GM10248 (cell line): ENCODE data around the gene GRIA1.

Experiments used
- CTCF ChIA-PET: fragments of 300-600 bp; sonication (Branson Sonifier 250); formaldehyde crosslinking; extraction: SDS; loops from one replicate; lab custom pipeline; 2021; ENCODE audit warnings: antibody characterized with exemption; lab: Yijun Ruan, JAX
- POLR2A ChIA-PET: fragments of 350-650 bp; sonication (Branson Sonifier 250); formaldehyde crosslinking; extraction: SDS; loops from one replicate; lab custom pipeline; 2020; ENCODE audit warnings: antibody characterized with exemption; lab: Yijun Ruan, JAX
- DNase-seq: peaks from one replicate; pipeline ENCODE4 v3.0.0; 2012; ENCODE audit errors: extremely low spot score
- TF ChIP-seq, protein P1 (sequence below): IDR thresholded peaks from 2 replicates; pipeline ENCODE4 v1.5.1; 2012; ENCODE audit warnings: mild to moderate bottlenecking, low read depth; ENCODE audit errors: extremely low read depth, missing control alignments, control extremely low read depth

GRIA1 gene

DNA sequence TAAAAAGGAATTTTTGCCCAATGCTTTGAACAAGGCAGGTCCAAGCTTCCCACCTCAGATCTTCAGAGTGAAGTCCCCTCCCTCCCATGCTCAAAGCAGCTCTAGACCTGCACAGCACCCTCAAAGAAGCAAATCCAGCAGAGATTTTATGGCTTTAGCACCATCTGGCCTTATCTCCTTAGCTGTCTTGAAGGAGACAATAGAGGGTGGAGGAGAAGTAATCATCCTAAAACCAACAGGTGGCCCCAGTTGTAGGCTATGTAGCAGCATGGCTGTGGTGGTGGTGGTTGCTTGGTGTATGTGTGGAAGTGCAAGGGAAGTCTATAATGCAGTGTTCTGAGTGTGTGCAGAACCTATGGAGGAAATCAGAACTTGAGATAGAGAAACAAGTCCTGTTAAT, 140.1 kb downstream of the GRIA1 start:
- ChIA-PET POLR2A (no interaction called here), CTCF (no interaction called here)
- TF ChIP-seq, protein P1, sequence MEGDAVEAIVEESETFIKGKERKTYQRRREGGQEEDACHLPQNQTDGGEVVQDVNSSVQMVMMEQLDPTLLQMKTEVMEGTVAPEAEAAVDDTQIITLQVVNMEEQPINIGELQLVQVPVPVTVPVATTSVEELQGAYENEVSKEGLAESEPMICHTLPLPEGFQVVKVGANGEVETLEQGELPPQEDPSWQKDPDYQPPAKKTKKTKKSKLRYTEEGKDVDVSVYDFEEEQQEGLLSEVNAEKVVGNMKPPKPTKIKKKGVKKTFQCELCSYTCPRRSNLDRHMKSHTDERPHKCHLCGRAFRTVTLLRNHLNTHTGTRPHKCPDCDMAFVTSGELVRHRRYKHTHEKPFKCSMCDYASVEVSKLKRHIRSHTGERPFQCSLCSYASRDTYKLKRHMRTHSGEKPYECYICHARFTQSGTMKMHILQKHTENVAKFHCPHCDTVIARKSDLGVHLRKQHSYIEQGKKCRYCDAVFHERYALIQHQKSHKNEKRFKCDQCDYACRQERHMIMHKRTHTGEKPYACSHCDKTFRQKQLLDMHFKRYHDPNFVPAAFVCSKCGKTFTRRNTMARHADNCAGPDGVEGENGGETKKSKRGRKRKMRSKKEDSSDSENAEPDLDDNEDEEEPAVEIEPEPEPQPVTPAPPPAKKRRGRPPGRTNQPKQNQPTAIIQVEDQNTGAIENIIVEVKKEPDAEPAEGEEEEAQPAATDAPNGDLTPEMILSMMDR: no peak
- no peak for DNase-seq

DNA sequence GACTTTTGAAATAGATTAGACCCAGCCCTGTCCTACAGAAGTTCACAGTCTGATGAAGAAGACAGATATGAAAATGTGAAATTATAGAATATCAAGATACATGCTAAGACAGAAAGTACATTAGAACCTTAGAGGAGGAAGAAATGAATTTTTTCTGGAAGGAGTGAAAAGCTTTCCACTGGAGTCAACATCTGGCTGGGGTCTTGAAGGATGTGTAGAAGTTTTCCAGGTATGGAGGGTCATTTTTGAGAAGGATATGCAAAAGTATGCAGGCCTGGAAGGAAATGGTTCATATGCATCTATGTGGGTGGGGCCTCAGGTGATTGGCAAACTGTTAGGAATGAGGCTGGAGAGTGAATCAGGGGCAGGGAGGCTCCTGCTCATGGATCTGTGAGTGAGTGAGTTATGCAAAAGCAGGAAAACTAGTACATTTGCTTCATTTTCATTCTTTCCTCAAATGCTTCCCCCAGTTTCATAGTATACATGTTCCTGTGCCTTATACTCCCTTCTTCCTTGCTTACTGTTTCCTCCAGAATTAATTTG, 142.3 kb downstream of the GRIA1 start:
- DNase-seq: no peak
- ChIA-PET POLR2A (no interaction called here), CTCF (no interaction called here)
- TF ChIP-seq, protein P1: no peak

DNA sequence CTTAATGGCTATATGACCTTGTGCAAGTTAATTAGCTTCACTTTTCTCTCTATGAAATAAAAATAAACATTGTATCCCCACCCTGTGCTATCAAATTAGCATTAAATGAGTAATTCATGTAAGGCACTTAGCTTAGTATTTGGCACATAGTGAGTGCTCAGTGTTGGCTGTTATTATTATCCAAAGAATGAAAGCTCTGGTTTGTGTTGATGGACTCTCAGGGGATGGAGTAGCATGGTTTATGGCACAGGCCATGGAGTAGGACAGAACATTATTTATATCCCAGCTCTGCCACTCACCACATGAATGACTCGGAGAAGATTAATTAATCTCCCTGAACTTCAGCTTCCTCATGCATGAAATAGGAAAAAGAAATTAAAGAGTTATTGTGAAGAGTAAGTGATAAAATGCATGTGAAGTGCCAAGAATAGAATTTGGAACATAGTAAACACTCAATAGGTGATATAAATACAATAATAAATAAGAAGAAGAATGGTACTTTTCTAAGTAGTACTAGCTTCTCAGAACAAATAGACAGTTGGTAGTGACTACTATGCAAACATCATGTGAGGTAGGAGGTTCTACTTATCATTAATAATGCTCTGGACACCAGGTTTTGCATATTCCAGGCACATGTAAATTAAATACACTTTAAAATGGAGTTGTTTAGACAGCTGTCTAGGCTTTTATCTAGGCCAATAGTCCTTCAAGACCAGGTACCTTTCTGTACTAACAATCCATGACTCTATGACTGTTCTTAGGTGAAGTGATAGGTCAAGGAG, 146.4 kb downstream of the GRIA1 start:
- TF ChIP-seq, protein P1: no peak
- ChIA-PET POLR2A (no interaction called here), CTCF (interaction anchor here (0.9 kb wide), 1 partner anchor 35 kb away, joined by 3 read pairs; no protein-coding TSS in a partner anchor)
- no peak for DNase-seq

DNA sequence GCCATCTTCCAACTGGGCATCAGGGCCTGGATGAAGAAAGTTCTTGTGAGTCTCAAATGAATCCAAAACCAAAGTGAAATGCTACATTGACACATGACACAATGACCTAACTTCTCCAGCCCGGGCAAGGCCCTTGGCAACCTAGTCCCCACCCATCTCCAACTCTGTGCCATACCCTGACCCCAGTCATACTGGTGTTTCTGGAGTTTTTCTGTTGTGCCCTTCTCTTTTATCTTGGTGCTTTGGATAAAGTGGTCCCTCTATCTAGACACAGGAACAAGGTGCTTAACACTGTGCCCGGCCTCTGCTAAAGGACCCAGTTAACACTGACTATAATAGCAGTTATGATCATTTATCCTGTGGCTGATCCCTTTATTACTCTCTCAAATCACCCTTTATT, 149.8 kb downstream of the GRIA1 start:
- no peak for DNase-seq
- TF ChIP-seq, protein P1: no peak
- POLR2A ChIA-PET: no interaction called here
- CTCF ChIA-PET: interaction anchor here (1.8 kb wide), 1 partner anchor 781 kb away, joined by 3 read pairs; no protein-coding TSS in a partner anchor

DNA sequence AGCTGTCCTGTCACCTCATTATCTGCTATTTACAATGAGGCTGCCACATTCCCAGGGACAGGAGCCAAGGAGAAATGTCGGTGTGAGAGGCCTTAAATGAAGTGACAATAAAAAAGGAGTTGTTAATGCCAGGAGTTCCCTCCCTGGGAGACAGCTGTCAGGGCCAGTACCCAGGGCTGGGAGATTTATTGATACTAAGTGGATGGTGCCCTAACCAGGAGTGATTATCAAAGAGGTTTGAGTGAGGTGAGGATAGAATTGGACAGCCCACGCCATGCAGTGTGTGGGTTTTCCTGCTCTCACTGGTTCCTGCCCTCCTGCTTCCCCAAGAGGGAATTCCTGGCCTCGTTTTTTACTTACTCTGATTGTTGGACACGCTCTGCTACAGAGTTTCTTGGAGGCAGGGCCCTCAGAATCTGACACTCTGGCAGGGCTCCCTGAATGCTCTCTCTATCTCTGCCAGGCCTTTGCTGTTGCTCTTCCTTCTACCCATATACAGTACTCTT, 150.8 kb downstream of the GRIA1 start:
- TF ChIP-seq, protein P1: no peak
- POLR2A ChIA-PET: no interaction called here
- CTCF ChIA-PET: interaction anchor here (1.8 kb wide), 1 partner anchor 780 kb away, joined by 3 read pairs; no protein-coding TSS in a partner anchor
- no peak for DNase-seq

DNA sequence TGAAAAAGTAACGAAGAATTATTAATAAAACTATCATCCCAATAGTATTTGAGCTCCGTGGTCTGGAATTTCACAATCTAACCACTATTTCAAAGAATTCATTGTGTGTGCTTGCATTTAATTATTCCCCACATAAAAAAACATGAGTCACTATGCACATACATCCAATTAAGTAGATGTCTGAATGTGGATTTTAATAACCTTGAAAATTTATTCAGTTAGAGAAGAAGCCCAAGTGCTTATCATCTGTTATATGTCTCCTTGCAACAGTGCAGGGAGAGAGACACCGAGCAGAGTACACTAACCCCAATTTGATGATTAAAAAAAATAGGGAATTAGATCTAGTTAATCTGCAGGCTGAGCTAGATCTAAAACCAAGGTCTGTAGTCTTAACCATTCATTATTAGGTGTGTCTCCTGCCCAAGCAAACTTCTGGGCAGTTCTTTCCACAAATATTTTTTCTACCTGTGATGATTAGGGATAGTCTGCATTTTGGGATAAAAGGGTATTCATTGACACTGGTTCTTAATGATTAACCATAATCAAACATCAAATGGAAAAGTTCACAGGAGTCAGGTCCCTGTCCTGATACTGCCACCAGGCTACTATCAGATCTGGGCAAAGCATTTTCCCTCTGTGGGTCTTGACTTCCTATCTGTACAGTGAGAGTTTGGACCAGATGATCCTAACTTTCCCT, 164.2 kb downstream of the GRIA1 start:
- ChIA-PET POLR2A (no interaction called here), CTCF (interaction anchor here (0.9 to 1.2 kb wide), 3 partner anchors 9 to 16 kb away, joined by 3 read pairs; no protein-coding TSS in a partner anchor)
- TF ChIP-seq, protein P1: no peak
- no peak for DNase-seq
